HL-60 (cell line): ENCODE measurements around the gene DTX1.

Experiments
- DNase-seq, 2 experiments: peaks; one replicate each; pipeline ENCODE4 v3.0.0-alpha.2; 2010 to 2020; ENCODE audit warnings: low read depth in 1 of 2, low spot score in 1 of 2
- H3K27ac ChIP-seq: fragments of 250-450 bp; sonication (Bioruptor Pico); replicated peaks from 2 replicates; pipeline ENCODE4 v1.5.1; 2020; ENCODE audit warnings: mild to moderate bottlenecking, moderate library complexity
- H3K27me3 ChIP-seq: fragments of 250-450 bp; sonication (Bioruptor Pico); 2 replicates; pipeline ENCODE4 v1.5.1; 2021; ENCODE audit warnings: mild to moderate bottlenecking, moderate library complexity; ENCODE audit not compliant: insufficient read depth, poor library complexity, severe bottlenecking
- H3K4me3 ChIP-seq: replicated peaks from 2 replicates; pipeline ENCODE4 v1.5.1; 2011; ENCODE audit warnings: mild to moderate bottlenecking, control low read depth, low read length; ENCODE audit not compliant: insufficient read depth
- CTCF ChIP-seq: IDR thresholded peaks from one replicate; pipeline ENCODE4 v1.5.1; 2011; ENCODE audit warnings: low read length, control low read depth, inconsistent platforms; ENCODE audit not compliant: insufficient read depth
- GABPA ChIP-seq: IDR thresholded peaks from 2 replicates; pipeline ENCODE4 v1.6.1; 2012; ENCODE audit warnings: low read depth
- POLR2AphosphoS5 ChIP-seq: IDR thresholded peaks from 2 replicates; pipeline ENCODE4 v1.6.1; 2012; ENCODE audit warnings: low read depth
- REST ChIP-seq: IDR thresholded peaks from 2 replicates; pipeline ENCODE4 v1.6.1; 2012; ENCODE audit warnings: low read depth; ENCODE audit not compliant: insufficient replicate concordance
- SPI1 ChIP-seq: IDR thresholded peaks from 2 replicates; pipeline ENCODE4 v1.6.1; 2012; ENCODE audit warnings: low read depth, mild to moderate bottlenecking, borderline replicate concordance

DTX1 gene

GRCh38 chr12:113109360-113109759, 52.8 kb downstream of the DTX1 start:
- H3K4me3 ChIP-seq, result no peak overlapping the region
- H3K27me3 ChIP-seq, result no peaks in the 10 kb centered on the region
- TF ChIP-seq GABPA, result no peak
- no peak for TF ChIP-seq CTCF
- TF ChIP-seq REST, result no peak
- no peak for TF ChIP-seq SPI1
- no peak for TF ChIP-seq POLR2AphosphoS5
- H3K27ac ChIP-seq, result no peak overlapping the region
- no peak for DNase-seq

GRCh38 chr12:113109872-113110599, 53.5 kb downstream of the DTX1 start:
- Histone ChIP-seq H3K4me3 (no peak overlapping the region), H3K27me3 (no peaks in the 10 kb centered on the region), H3K27ac (no peak overlapping the region)
- TF ChIP-seq CTCF (no peak), GABPA (no peak), SPI1 (no peak)
- no peak for DNase-seq

GRCh38 chr12:113111247-113111646, 54.7 kb downstream of the DTX1 start:
- no peaks in the 10 kb centered on the region for H3K27me3 ChIP-seq
- no peak overlapping the region for H3K4me3 ChIP-seq
- TF ChIP-seq SPI1 (no peak), POLR2AphosphoS5 (no peak), REST (no peak), CTCF (no peak), GABPA (no peak)
- H3K27ac ChIP-seq, result no peak overlapping the region
- DNase-seq, result no peak
